HEK293 (cell line): ENCODE measurements around the gene TGM5.

Source experiments
- CTCF ChIA-PET: fragments of 350-600 bp; formaldehyde crosslinking; extraction: SDS; loops from one replicate; lab custom pipeline; 2021; ENCODE audit warnings: antibody characterized with exemption; lab: Yijun Ruan, JAX
- POLR2A ChIA-PET: fragments of 300-600 bp; formaldehyde crosslinking; extraction: SDS; loops from one replicate; lab custom pipeline; 2020; ENCODE audit warnings: antibody characterized with exemption, inconsistent platforms; lab: Yijun Ruan, JAX
- H3K27ac ChIP-seq: fragments of 200-500 bp; sonication (Bioruptor generic); 2 replicates; pipeline ENCODE4 v1.5.1; 2014; ENCODE audit warnings: low read depth, low read length, control low read depth, inconsistent platforms; ENCODE audit errors: extremely low read depth
- H3K36me3 ChIP-seq, 2 experiments: fragments of 200-500 bp in 1 of 2; sonication (Bioruptor generic) in 1 of 2; 1 replicate in 1 of 2; 2 replicates in 1 of 2; pipeline ENCODE4 v1.5.1; 2014 to 2017; ENCODE audit warnings: inconsistent platforms in 2 of 2, low read length in 2 of 2; ENCODE audit not compliant: control insufficient read depth in 2 of 2, insufficient read depth in 1 of 2
- H3K4me1 ChIP-seq: fragments of 200-500 bp; sonication (Bioruptor generic); 2 replicates; pipeline ENCODE4 v1.5.1; 2014; ENCODE audit warnings: mild to moderate bottlenecking, low read length, inconsistent platforms; ENCODE audit not compliant: control insufficient read depth, insufficient read depth
- H3K4me3 ChIP-seq: 2 replicates; pipeline ENCODE4 v1.5.1; 2011; ENCODE audit warnings: low read depth, mild to moderate bottlenecking, control low read depth, low read length, moderate library complexity
- H3K9me3 ChIP-seq: fragments of 200-500 bp; sonication (Bioruptor generic); 2 replicates; pipeline ENCODE4 v1.5.1; 2014; ENCODE audit warnings: low read depth, low read length, inconsistent platforms; ENCODE audit not compliant: control insufficient read depth, insufficient read depth
- INSM2 ChIP-seq: fragments of 450-650 bp; formaldehyde crosslinking; IDR thresholded peaks from 2 replicates; pipeline ENCODE4 v1.5.1; 2016; ENCODE audit warnings: missing biosample characterization, missing genetic modification characterization
- KLF1 ChIP-seq: fragments of 450-650 bp; formaldehyde crosslinking; IDR thresholded peaks from 2 replicates; pipeline ENCODE4 v1.5.1; 2016; ENCODE audit warnings: missing biosample characterization, missing genetic modification characterization
- OSR2 ChIP-seq: fragments of 450-650 bp; formaldehyde crosslinking; IDR thresholded peaks from 2 replicates; pipeline ENCODE4 v1.5.1; 2016; ENCODE audit warnings: missing biosample characterization, missing genetic modification characterization
- PBX3 ChIP-seq: sonication (generic); formaldehyde crosslinking; IDR thresholded peaks from 2 replicates; pipeline ENCODE4 v1.8.1; 2022; ENCODE audit warnings: mild to moderate bottlenecking, moderate library complexity, missing genetic modification reagents
- TRIM28 ChIP-seq: IDR thresholded peaks from 2 replicates; pipeline ENCODE4 v1.6.1; 2011; ENCODE audit warnings: low read length, control low read depth, borderline replicate concordance
- ZBTB26 ChIP-seq: fragments of 450-650 bp; formaldehyde crosslinking; optimal IDR thresholded peaks from 2 replicates; pipeline ENCODE3; 2016; ENCODE audit warnings: missing biosample characterization, mild to moderate bottlenecking, missing genetic modification characterization
- ZBTB48 ChIP-seq: fragments of 450-650 bp; formaldehyde crosslinking; IDR thresholded peaks from 2 replicates; pipeline ENCODE4 v1.5.1; 2016; ENCODE audit warnings: missing biosample characterization, missing genetic modification characterization
- ZNF19 ChIP-seq: fragments of 450-650 bp; formaldehyde crosslinking; IDR thresholded peaks from 2 replicates; pipeline ENCODE4; 2016; ENCODE audit warnings: missing biosample characterization, missing genetic modification characterization, low read depth
- ZNF2 ChIP-seq: fragments of 450-650 bp; formaldehyde crosslinking; IDR thresholded peaks from 2 replicates; pipeline ENCODE4 v1.5.1; 2016; ENCODE audit warnings: missing biosample characterization, missing genetic modification characterization
- ZNF211 ChIP-seq: fragments of 450-650 bp; formaldehyde crosslinking; IDR thresholded peaks from 2 replicates; pipeline ENCODE4 v1.5.1; 2016; ENCODE audit warnings: low read depth, missing biosample characterization, missing genetic modification characterization
- ZNF239 ChIP-seq: fragments of 450-650 bp; formaldehyde crosslinking; IDR thresholded peaks from 2 replicates; pipeline ENCODE4 v1.5.1; 2016; ENCODE audit warnings: missing biosample characterization, missing genetic modification characterization
- ZNF26 ChIP-seq: fragments of 450-650 bp; formaldehyde crosslinking; IDR thresholded peaks from 2 replicates; pipeline ENCODE4 v1.5.1; 2016; ENCODE audit warnings: missing biosample characterization, missing genetic modification characterization
- ZNF292 ChIP-seq: fragments of 450-650 bp; formaldehyde crosslinking; IDR thresholded peaks from 2 replicates; pipeline ENCODE4 v1.5.1; 2016; ENCODE audit warnings: low read depth, missing biosample characterization, missing genetic modification characterization, borderline replicate concordance
- ZNF449 ChIP-seq: fragments of 450-650 bp; formaldehyde crosslinking; IDR thresholded peaks from 2 replicates; pipeline ENCODE4 v1.5.1; 2017; ENCODE audit warnings: missing biosample characterization, mild to moderate bottlenecking, missing genetic modification characterization, moderate library complexity
- ZNF473 ChIP-seq: fragments of 450-650 bp; formaldehyde crosslinking; IDR thresholded peaks from 2 replicates; pipeline ENCODE4 v1.5.1; 2017; ENCODE audit warnings: missing biosample characterization, missing genetic modification characterization
- ZNF510 ChIP-seq: fragments of 450-650 bp; formaldehyde crosslinking; IDR thresholded peaks from 2 replicates; pipeline ENCODE4 v1.5.1; 2018; ENCODE audit warnings: mild to moderate bottlenecking, missing genetic modification characterization, missing biosample characterization; ENCODE audit not compliant: insufficient replicate concordance
- ZNF623 ChIP-seq: fragments of 450-650 bp; formaldehyde crosslinking; IDR thresholded peaks from 2 replicates; pipeline ENCODE4 v1.5.1; 2016; ENCODE audit warnings: missing biosample characterization, missing genetic modification characterization
- ZNF654 ChIP-seq: fragments of 450-650 bp; formaldehyde crosslinking; IDR thresholded peaks from 2 replicates; pipeline ENCODE4 v1.5.1; 2016; ENCODE audit warnings: low read depth, missing biosample characterization, missing genetic modification characterization
- ZNF791 ChIP-seq: fragments of 450-650 bp; formaldehyde crosslinking; IDR thresholded peaks from 2 replicates; pipeline ENCODE4 v1.5.1; 2016; ENCODE audit warnings: missing biosample characterization, missing genetic modification characterization
- ZSCAN18 ChIP-seq: fragments of 450-650 bp; formaldehyde crosslinking; IDR thresholded peaks from 2 replicates; pipeline ENCODE4 v1.5.1; 2016; ENCODE audit warnings: missing biosample characterization, missing genetic modification characterization

Gene TGM5

GRCh38 chr15:43251185-43251870 lies 15.4 kb downstream of the TGM5 start (continued):
- TF ChIP-seq ZNF510 (tag by site-specific recombination) = no peak
- no peak for TF ChIP-seq ZNF449 (tag by site-specific recombination)
- TF ChIP-seq ZNF239 (tag by site-specific recombination) = no peak
- no peak for TF ChIP-seq ZNF292 (tag by site-specific recombination)
- no peak for TF ChIP-seq OSR2 (tag by site-specific recombination)
- TF ChIP-seq ZNF211 (tag by site-specific recombination) = no peak

GRCh38 chr15:43250785-43251184 lies 15.9 kb downstream of the TGM5 start:
- H3K36me3 ChIP-seq = no peaks in the 10 kb centered on the region
- H3K4me3 ChIP-seq = no peak overlapping the region
- no peaks in the 10 kb centered on the region for H3K4me1 ChIP-seq
- no peaks in the 10 kb centered on the region for H3K9me3 ChIP-seq
- TF ChIP-seq ZBTB48 (tag by site-specific recombination) = no peak
- no peak for TF ChIP-seq KLF1 (tag by site-specific recombination)
- TF ChIP-seq ZNF654 (tag by site-specific recombination) = no peak
- TF ChIP-seq ZSCAN18 = no peak
- TF ChIP-seq INSM2 (tag by site-specific recombination) = no peak
- no peak for TF ChIP-seq ZNF2 (tag by site-specific recombination)
- no peak for TF ChIP-seq ZBTB26 (tag by site-specific recombination)
- no peak for TF ChIP-seq ZNF26
- TF ChIP-seq PBX3 (CRISPR knock-in tag) = no peak
- TF ChIP-seq ZNF19 (tag by site-specific recombination) = no peak
- no peak for TF ChIP-seq TRIM28
- no peak for TF ChIP-seq OSR2 (tag by site-specific recombination)
- TF ChIP-seq ZNF473 (tag by site-specific recombination) = no peak
- TF ChIP-seq ZNF623 (tag by site-specific recombination) = no peak
- no peak for TF ChIP-seq ZNF791 (tag by site-specific recombination)
- CTCF ChIA-PET = interaction anchor here (1.3 to 1.8 kb wide), 2 partner anchors 25 to 46 kb away, joined by 3 to 4 read pairs; no protein-coding TSS in a partner anchor
- H3K27ac ChIP-seq = no peak overlapping the region
- POLR2A ChIA-PET = no interaction called here
